ENCODE results near the gene C13orf46.

C13orf46 gene

GRCh38 chr13:113953561-113953960 is 20.3 kb downstream of the C13orf46 start:
- DNase-seq = no peak

- DNase-seq = no peak
Measured at GRCh38 chr13:113952983-113953520, 20.8 kb downstream of the C13orf46 start.

GRCh38 chr13:113952151-113952982 is 21.5 kb downstream of the C13orf46 start:
- no peak for DNase-seq

GRCh38 chr13:113951246-113951999 is 22.5 kb downstream of the C13orf46 start:
- DNase-seq = no peak

GRCh38 chr13:113950451-113951245 is 23.2 kb downstream of the C13orf46 start:
- DNase-seq = no peak

GRCh38 chr13:113949546-113949945 is 24.3 kb downstream of the C13orf46 start:
- no peak for DNase-seq

GRCh38 chr13:113948034-113948742 is 25.7 kb downstream of the C13orf46 start:
- no peak for DNase-seq

GRCh38 chr13:113947311-113948033 is 26.4 kb downstream of the C13orf46 start:
- DNase-seq = no peak

GRCh38 chr13:113946409-113947181 is 27.3 kb downstream of the C13orf46 start:
- no peak for DNase-seq

GRCh38 chr13:113945857-113946408 is 27.9 kb downstream of the C13orf46 start:
- no peak for DNase-seq

- DNase-seq = no peak
Measured at GRCh38 chr13:113943821-113944565, 29.9 kb downstream of the C13orf46 start.

GRCh38 chr13:113942591-113943103 is 31.2 kb downstream of the C13orf46 start:
- DNase-seq = no peak

GRCh38 chr13:113941571-113942191 is 32.2 kb downstream of the C13orf46 start:
- DNase-seq = peak; percentile 80

GRCh38 chr13:113939944-113940297 is 34.0 kb downstream of the C13orf46 start:
- DNase-seq = no peak

GRCh38 chr13:113939129-113939943 is 34.5 kb downstream of the C13orf46 start:
- DNase-seq = no peak

- DNase-seq = no peak
Measured at GRCh38 chr13:113938716-113939115, 35.2 kb downstream of the C13orf46 start.

- no peak for DNase-seq
Measured at GRCh38 chr13:113938246-113938645, 35.6 kb downstream of the C13orf46 start.

GRCh38 chr13:113937527-113938180 is 36.2 kb downstream of the C13orf46 start:
- DNase-seq = no peak

Data from NCI-H1105 (cell line).